ENCODE data around the gene CEP57L1. TPM values are rescaled to one million over a fixed set of nuclear protein-coding genes. Genes with fewer than 3 reads are reported as not detected.
A peak's percentile ranks its signal among the peaks of the same experiment; 100 is the strongest.
"Not testable (repeated sequence)": the region's sequence is repeated elsewhere in the genome, so short reads cannot be mapped to it uniquely, and the experiment has no call there.

Gene CEP57L1
- total RNA-seq, 1 experiment from 2014 or later, result 18.9 TPM

GRCh38 chr6:109105681-109106080, 10.4 kb downstream of the CEP57L1 start:
- no peaks in the 10 kb centered on the region for H3K4me1 Mint-ChIP-seq (ENCODE audit: insufficient read depth, unreplicated experiment)
- BruUV-seq (replicated peaks), result no TSS peak
- no peak for TF ChIP-seq CTCF (IDR thresholded peaks at IDR 0.05; ENCODE audit: unreplicated experiment)
- intact Hi-C loops (cut with micrococcal nuclease), result no loop called here
- DNase-seq (ENCODE audit: unreplicated experiment), result no peak
- H3K27ac Mint-ChIP-seq (ENCODE audit: low read depth, unreplicated experiment), result no peak overlapping the region
- CTCF ChIA-PET, result interaction anchor here (0.6 to 1.3 kb wide), 3 partner anchors 81 to 1056 kb away, joined by 3 to 5 read pairs (median 3); no protein-coding TSS in a partner anchor
- no peaks in the 10 kb centered on the region for H3K27me3 Mint-ChIP-seq (ENCODE audit: insufficient read depth, unreplicated experiment)
- no peak overlapping the region for H3K4me3 Mint-ChIP-seq (ENCODE audit: unreplicated experiment)
- H3K36me3 Mint-ChIP-seq (ENCODE audit: insufficient read depth, unreplicated experiment), result peaks cover 12% of the 10 kb centered on the region
- POLR2A ChIA-PET, result interaction anchor here (3.1 kb wide), 1 partner anchor 10 kb away, joined by 27 read pairs; the partner anchor contains the start of genes CEP57L1 and SESN1
- no peaks in the 10 kb centered on the region for H3K9me3 Mint-ChIP-seq (ENCODE audit: unreplicated experiment)

GRCh38 chr6:109109663-109110062, 14.4 kb downstream of the CEP57L1 start:
- H3K4me3 Mint-ChIP-seq (ENCODE audit: unreplicated experiment); BruUV-seq (replicated peaks); H3K9me3 Mint-ChIP-seq (ENCODE audit: unreplicated experiment); DNase-seq (ENCODE audit: unreplicated experiment); CTCF ChIA-PET; POLR2A ChIA-PET; H3K27ac Mint-ChIP-seq (ENCODE audit: low read depth, unreplicated experiment); H3K4me1 Mint-ChIP-seq (ENCODE audit: insufficient read depth, unreplicated experiment); intact Hi-C loops (cut with micrococcal nuclease); H3K27me3 Mint-ChIP-seq (ENCODE audit: insufficient read depth, unreplicated experiment): not testable (repeated sequence)
- peaks cover 10% of the 10 kb centered on the region for H3K36me3 Mint-ChIP-seq (ENCODE audit: insufficient read depth, unreplicated experiment)

- intact Hi-C loops (cut with micrococcal nuclease); DNase-seq (ENCODE audit: unreplicated experiment); CTCF ChIA-PET; POLR2A ChIA-PET; BruUV-seq (replicated peaks); H3K9me3 Mint-ChIP-seq (ENCODE audit: unreplicated experiment); H3K4me3 Mint-ChIP-seq (ENCODE audit: unreplicated experiment); H3K27me3 Mint-ChIP-seq (ENCODE audit: insufficient read depth, unreplicated experiment); H3K4me1 Mint-ChIP-seq (ENCODE audit: insufficient read depth, unreplicated experiment): not testable (repeated sequence)
- H3K36me3 Mint-ChIP-seq (ENCODE audit: insufficient read depth, unreplicated experiment), result peaks cover 12% of the 10 kb centered on the region
- peak overlapping the region; percentile 8 for H3K27ac Mint-ChIP-seq (ENCODE audit: low read depth, unreplicated experiment)
Observed at GRCh38 chr6:109112663-109113062, 17.4 kb downstream of the CEP57L1 start.

- peak; percentile 18 for DNase-seq (ENCODE audit: unreplicated experiment)
- TF ChIP-seq CTCF (IDR thresholded peaks at IDR 0.05; ENCODE audit: unreplicated experiment), result no peak
Observed at GRCh38 chr6:109117346-109118035, 22.2 kb downstream of the CEP57L1 start.

GRCh38 chr6:109118337-109118736, 23.0 kb downstream of the CEP57L1 start:
- Mint-ChIP-seq H3K27ac (ENCODE audit: low read depth, unreplicated experiment) (no peak overlapping the region), H3K27me3 (ENCODE audit: insufficient read depth, unreplicated experiment) (no peaks in the 10 kb centered on the region), H3K4me3 (ENCODE audit: unreplicated experiment) (no peak overlapping the region), H3K9me3 (ENCODE audit: unreplicated experiment) (no peaks in the 10 kb centered on the region), H3K4me1 (ENCODE audit: insufficient read depth, unreplicated experiment) (peaks cover 22% of the 10 kb centered on the region), H3K36me3 (ENCODE audit: insufficient read depth, unreplicated experiment) (peaks cover 8% of the 10 kb centered on the region)
- no TSS peak for BruUV-seq (replicated peaks)
- intact Hi-C loops (cut with micrococcal nuclease), result no loop called here
- ChIA-PET POLR2A (interaction anchor here (0.5 to 1.2 kb wide), 5 partner anchors 22 to 962 kb away, joined by 3 to 6 read pairs (median 3); partner anchors contain the start of gene CEP57L1), CTCF (interaction anchor here (0.8 kb wide), 2 partner anchors 20 to 265 kb away, joined by 3 read pairs; no protein-coding TSS in a partner anchor)
- DNase-seq (ENCODE audit: unreplicated experiment), result no peak
- no peak for TF ChIP-seq CTCF (IDR thresholded peaks at IDR 0.05; ENCODE audit: unreplicated experiment)

More at GRCh38 chr6:109117346-109118035, 22.2 kb downstream of the CEP57L1 start:
- H3K4me1 Mint-ChIP-seq (ENCODE audit: insufficient read depth, unreplicated experiment), result peaks cover 22% of the 10 kb centered on the region
- no TSS peak for BruUV-seq (replicated peaks)
- intact Hi-C loops (cut with micrococcal nuclease), result no loop called here
- H3K9me3 Mint-ChIP-seq (ENCODE audit: unreplicated experiment), result no peaks in the 10 kb centered on the region
- H3K36me3 Mint-ChIP-seq (ENCODE audit: insufficient read depth, unreplicated experiment), result peaks cover 7% of the 10 kb centered on the region
- no peak overlapping the region for H3K27ac Mint-ChIP-seq (ENCODE audit: low read depth, unreplicated experiment)
- ChIA-PET POLR2A (interaction anchor here (0.6 to 2.2 kb wide), 3 partner anchors 23 to 961 kb away, joined by 3 to 17 read pairs (median 3); partner anchors contain the start of genes CEP57L1 and SESN1), CTCF (interaction anchor here (0.8 to 1.2 kb wide), 2 partner anchors 265 to 561 kb away, joined by 3 read pairs; no protein-coding TSS in a partner anchor)
- H3K4me3 Mint-ChIP-seq (ENCODE audit: unreplicated experiment), result no peak overlapping the region
- no peaks in the 10 kb centered on the region for H3K27me3 Mint-ChIP-seq (ENCODE audit: insufficient read depth, unreplicated experiment)

Measured in MCF 10A (cell line).